ENCODE results near the gene CSPG4. TPM values are rescaled to one million over a fixed set of nuclear protein-coding genes. Genes with fewer than 3 reads are reported as not detected.

CSPG4 gene
- total and polyA plus RNA-seq, 2 of the 13 experiments (the other 11 are each of a cell fraction or from before 2014, with no cell fraction given) = 0.01 to 0.04 TPM

DNA sequence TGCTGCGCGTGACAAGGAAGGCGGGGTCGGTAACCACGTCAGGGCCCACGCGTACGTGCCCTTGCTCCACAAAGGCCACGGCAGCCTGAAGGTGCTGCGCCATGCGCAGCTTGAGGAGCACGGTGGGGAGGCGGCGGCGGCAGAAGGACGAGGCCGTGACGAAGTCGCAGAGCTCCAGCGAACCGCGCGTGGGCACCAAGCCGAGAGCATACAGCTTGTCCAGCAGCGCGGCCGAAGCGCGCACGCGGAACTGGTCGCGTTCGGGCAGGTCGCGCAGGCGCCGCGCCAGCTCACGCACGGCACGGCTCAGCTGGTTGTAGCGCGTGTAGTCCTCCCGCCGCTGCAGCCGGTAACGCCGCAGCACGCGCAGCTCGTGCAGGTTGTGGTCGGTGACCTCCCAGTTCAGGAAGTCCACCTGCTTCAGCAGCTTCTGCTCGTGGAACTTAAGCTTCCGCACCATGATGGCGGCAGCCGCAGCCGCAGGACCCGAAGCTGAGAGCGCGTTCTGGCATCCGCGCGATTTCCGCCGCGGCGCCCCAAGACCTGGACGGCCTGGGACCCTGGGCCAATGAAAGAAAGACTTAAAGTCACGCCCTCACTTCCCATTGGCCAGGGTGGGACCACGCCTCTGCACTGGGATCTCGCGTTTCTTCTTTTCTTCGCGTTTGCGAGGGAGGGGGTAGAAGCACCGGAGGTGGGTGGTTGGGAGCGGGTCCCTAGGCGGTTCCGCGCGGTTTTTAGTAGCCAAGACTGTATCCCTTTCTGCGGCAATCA is 72.8 kb downstream of the CSPG4 start, which contains the start of gene IMP3 (continued):
- TF ChIP-seq, protein P1, sequence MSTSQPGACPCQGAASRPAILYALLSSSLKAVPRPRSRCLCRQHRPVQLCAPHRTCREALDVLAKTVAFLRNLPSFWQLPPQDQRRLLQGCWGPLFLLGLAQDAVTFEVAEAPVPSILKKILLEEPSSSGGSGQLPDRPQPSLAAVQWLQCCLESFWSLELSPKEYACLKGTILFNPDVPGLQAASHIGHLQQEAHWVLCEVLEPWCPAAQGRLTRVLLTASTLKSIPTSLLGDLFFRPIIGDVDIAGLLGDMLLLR (CRISPR knock-in tag; IDR thresholded peaks at IDR 0.05) = peak; percentile 92; the same call in 1 of the 2 replicates
- TF ChIP-seq ZNF34 (CRISPR knock-in tag; IDR thresholded peaks at IDR 0.05; ENCODE audit: borderline replicate concordance) = 0 out of 2 replicates have a peak, but pooled peaks have one; percentile 69
- TF ChIP-seq RAD21 (CRISPR knock-in tag; IDR thresholded peaks at IDR 0.05) = peak; percentile 58
- TF ChIP-seq ZNF264 (CRISPR knock-in tag; IDR thresholded peaks at IDR 0.05) = no peak; the same call in 1 of the 2 replicates
- TF ChIP-seq MLLT10 (CRISPR knock-in tag; IDR thresholded peaks at IDR 0.05) = no peak; the same call in 1 of the 2 replicates
- TF ChIP-seq, protein P2, sequence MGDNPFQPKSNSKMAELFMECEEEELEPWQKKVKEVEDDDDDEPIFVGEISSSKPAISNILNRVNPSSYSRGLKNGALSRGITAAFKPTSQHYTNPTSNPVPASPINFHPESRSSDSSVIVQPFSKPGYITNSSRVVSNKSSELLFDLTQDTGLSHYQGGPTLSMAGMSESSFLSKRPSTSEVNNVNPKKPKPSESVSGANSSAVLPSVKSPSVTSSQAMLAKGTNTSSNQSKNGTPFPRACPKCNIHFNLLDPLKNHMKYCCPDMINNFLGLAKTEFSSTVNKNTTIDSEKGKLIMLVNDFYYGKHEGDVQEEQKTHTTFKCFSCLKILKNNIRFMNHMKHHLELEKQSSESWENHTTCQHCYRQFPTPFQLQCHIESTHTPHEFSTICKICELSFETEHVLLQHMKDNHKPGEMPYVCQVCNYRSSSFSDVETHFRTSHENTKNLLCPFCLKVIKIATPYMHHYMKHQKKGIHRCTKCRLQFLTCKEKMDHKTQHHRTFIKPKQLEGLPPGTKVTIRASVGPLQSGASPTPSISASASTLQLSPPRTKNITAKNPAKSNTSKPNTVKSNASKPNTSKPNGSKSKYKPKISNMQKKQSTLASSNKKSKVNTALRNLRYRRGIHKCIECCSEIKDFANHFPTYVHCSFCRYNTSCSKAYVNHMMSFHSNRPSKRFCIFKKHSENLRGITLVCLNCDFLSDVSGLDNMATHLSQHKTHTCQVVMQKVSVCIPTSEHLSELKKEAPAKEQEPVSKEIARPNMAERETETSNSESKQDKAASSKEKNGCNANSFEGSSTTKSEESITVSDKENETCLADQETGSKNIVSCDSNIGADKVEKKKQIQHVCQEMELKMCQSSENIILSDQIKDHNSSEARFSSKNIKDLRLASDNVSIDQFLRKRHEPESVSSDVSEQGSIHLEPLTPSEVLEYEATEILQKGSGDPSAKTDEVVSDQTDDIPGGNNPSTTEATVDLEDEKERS (CRISPR knock-in tag; IDR thresholded peaks at IDR 0.05) = peak; percentile 85
- TF ChIP-seq, protein P3, sequence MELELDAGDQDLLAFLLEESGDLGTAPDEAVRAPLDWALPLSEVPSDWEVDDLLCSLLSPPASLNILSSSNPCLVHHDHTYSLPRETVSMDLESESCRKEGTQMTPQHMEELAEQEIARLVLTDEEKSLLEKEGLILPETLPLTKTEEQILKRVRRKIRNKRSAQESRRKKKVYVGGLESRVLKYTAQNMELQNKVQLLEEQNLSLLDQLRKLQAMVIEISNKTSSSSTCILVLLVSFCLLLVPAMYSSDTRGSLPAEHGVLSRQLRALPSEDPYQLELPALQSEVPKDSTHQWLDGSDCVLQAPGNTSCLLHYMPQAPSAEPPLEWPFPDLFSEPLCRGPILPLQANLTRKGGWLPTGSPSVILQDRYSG (CRISPR knock-in tag; IDR thresholded peaks at IDR 0.05) = no peak
- TF ChIP-seq, protein P4, sequence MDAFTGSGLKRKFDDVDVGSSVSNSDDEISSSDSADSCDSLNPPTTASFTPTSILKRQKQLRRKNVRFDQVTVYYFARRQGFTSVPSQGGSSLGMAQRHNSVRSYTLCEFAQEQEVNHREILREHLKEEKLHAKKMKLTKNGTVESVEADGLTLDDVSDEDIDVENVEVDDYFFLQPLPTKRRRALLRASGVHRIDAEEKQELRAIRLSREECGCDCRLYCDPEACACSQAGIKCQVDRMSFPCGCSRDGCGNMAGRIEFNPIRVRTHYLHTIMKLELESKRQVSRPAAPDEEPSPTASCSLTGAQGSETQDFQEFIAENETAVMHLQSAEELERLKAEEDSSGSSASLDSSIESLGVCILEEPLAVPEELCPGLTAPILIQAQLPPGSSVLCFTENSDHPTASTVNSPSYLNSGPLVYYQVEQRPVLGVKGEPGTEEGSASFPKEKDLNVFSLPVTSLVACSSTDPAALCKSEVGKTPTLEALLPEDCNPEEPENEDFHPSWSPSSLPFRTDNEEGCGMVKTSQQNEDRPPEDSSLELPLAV (CRISPR knock-in tag; conservative IDR thresholded peaks at IDR 0.05; ENCODE audit: low read depth) = no peak
- TF ChIP-seq ZNF224 (CRISPR knock-in tag; IDR thresholded peaks at IDR 0.05) = peak; percentile 94; the same call in 1 of the 2 replicates
- no peak for TF ChIP-seq ZNF737 (CRISPR knock-in tag; IDR thresholded peaks at IDR 0.05; ENCODE audit: borderline replicate concordance)
- 0 out of 2 replicates have a peak, but pooled peaks have one; percentile 56 for TF ChIP-seq EED (CRISPR knock-in tag; IDR thresholded peaks at IDR 0.05)
- peak; percentile 59; the same call in 1 of the 2 replicates for TF ChIP-seq ZSCAN21 (CRISPR knock-in tag; IDR thresholded peaks at IDR 0.05; ENCODE audit: borderline replicate concordance)
- TF ChIP-seq ETV6 (CRISPR knock-in tag; conservative IDR thresholded peaks at IDR 0.05) = peak; percentile 26; the same call in 1 of the 2 replicates
- TF ChIP-seq ZNF788 (CRISPR knock-in tag; IDR thresholded peaks at IDR 0.05; ENCODE audit: borderline replicate concordance) = peak; percentile 79
- TF ChIP-seq NPAS2 (CRISPR knock-in tag; IDR thresholded peaks at IDR 0.05; ENCODE audit: borderline replicate concordance) = no peak
- TF ChIP-seq SMARCE1 (IDR thresholded peaks at IDR 0.05; ENCODE audit: borderline replicate concordance) = no peak
- TF ChIP-seq AHR (CRISPR knock-in tag; IDR thresholded peaks at IDR 0.05) = peak; percentile 25; the same call in 1 of the 2 replicates
- no peak; the same call in 1 of the 2 replicates for TF ChIP-seq CAMTA2 (CRISPR knock-in tag; IDR thresholded peaks at IDR 0.05; ENCODE audit: borderline replicate concordance)
- peak; percentile 25; the same call in 1 of the 2 replicates for TF ChIP-seq XBP1 (CRISPR knock-in tag; IDR thresholded peaks at IDR 0.05)
- TF ChIP-seq MAFF (IDR thresholded peaks at IDR 0.05; ENCODE audit: low read depth, low read length) = no peak
- no peak for TF ChIP-seq ATAD3A (CRISPR knock-in tag; IDR thresholded peaks at IDR 0.05)
- TF ChIP-seq YY1 (IDR thresholded peaks at IDR 0.05; ENCODE audit: insufficient read depth, insufficient replicate concordance, low read depth, low read length) = peak; percentile 93
- TF ChIP-seq MTF1 (CRISPR knock-in tag; IDR thresholded peaks at IDR 0.05) = 0 out of 2 replicates have a peak, but pooled peaks have one; percentile 20

Measured in HepG2 (cell line).